Adrenal gland (tissue), 5 donors: ENCODE data around the gene SAMD4B.

Experiments
- CTCF ChIP-seq, 6 experiments: fragments of 450-650 bp in 4 of 6; fragments of 200-600 bp in 2 of 6; sonication (generic) in 1 of 6; IDR thresholded peaks; 1 replicate in 5 of 6; 2 replicates in 1 of 6; pipeline versions ENCODE4 v1.5.1 to v1.8.0; 2016 to 2021; ENCODE audit warnings: antibody characterized with exemption in 6 of 6, mild to moderate bottlenecking in 2 of 6, moderate library complexity in 1 of 6
- POLR2A ChIP-seq, 2 donors: fragments of 450-650 bp; IDR thresholded peaks; one replicate each; pipeline ENCODE4 v1.6.1; 2017; ENCODE audit warnings: antibody characterized with exemption in 2 of 2, mild to moderate bottlenecking in 2 of 2, moderate library complexity in 1 of 2
- donor health status: DM: no; HTN: no; CAD: no.

GRCh38 chr19:39405261-39405957 is 63.2 kb downstream of the SAMD4B start:
- TF ChIP-seq CTCF (IDR thresholded peaks at IDR 0.05) = no peak
- TF ChIP-seq POLR2A (IDR thresholded peaks at IDR 0.05) = no peak
